ENCODE measurements around the gene NID1.
A peak's percentile ranks its signal among the peaks of the same experiment; 100 is the strongest.

DNA sequence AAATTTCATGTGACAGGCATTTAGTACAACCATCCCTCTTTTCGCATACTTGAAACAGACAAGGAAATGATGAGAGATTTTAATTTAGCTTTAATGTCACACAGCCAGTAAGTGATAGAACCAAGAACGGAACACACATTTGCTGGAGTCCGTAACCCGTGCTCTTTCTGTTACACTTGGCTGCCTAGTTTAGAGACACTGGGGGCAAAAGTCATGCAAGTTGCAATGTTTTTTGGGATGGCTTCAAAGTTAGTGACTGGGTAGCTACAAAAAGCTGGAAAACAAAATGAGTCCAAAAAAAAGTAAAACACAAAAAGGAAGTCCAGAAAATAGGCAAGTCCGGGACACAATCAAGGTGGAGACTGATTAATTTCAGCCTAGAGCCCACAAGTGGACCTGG is 5.9 kb downstream of the NID1 start:
- TF ChIP-seq, protein P1, sequence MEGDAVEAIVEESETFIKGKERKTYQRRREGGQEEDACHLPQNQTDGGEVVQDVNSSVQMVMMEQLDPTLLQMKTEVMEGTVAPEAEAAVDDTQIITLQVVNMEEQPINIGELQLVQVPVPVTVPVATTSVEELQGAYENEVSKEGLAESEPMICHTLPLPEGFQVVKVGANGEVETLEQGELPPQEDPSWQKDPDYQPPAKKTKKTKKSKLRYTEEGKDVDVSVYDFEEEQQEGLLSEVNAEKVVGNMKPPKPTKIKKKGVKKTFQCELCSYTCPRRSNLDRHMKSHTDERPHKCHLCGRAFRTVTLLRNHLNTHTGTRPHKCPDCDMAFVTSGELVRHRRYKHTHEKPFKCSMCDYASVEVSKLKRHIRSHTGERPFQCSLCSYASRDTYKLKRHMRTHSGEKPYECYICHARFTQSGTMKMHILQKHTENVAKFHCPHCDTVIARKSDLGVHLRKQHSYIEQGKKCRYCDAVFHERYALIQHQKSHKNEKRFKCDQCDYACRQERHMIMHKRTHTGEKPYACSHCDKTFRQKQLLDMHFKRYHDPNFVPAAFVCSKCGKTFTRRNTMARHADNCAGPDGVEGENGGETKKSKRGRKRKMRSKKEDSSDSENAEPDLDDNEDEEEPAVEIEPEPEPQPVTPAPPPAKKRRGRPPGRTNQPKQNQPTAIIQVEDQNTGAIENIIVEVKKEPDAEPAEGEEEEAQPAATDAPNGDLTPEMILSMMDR (IDR thresholded peaks at IDR 0.05 in 8 of 11, conservative IDR thresholded peaks at IDR 0.05 in 3 of 11): no peak
- peak in 1 of 3 donors; percentile 16 for TF ChIP-seq POLR2AphosphoS5 (IDR thresholded peaks at IDR 0.05)
- no peak for TF ChIP-seq POLR2A (IDR thresholded peaks at IDR 0.05)

All from spleen (tissue), 7 donors.